Articular chondrocyte of knee joint (primary cell): ENCODE measurements around the gene ATP1B1. TPM values are rescaled to one million over a fixed set of nuclear protein-coding genes. Genes with fewer than 3 reads are reported as not detected.

Experiments
- small RNA-seq: library from RNA; depleted of rRNA; stranded (forward); fragments of <200 nt; gene quantifications from one replicate; pipeline ENCODE3, GENCODE V24; 2012
- total RNA-seq: library from RNA; depleted of rRNA; stranded (reverse); fragments of >200 nt; gene quantifications from 2 replicates; pipeline ENCODE4 v1.2.3, GENCODE V29; 2012

The ATP1B1 gene
- 33.1 and 48.8 TPM in 2 replicates for total RNA-seq

GRCh38 chr1:169106095-169106920 is at the start of gene ATP1B1:
TSS of gene ATP1B1 (plus strand) at chr1:169106690. CDS start at chr1:169106830, 140 bp downstream.

Small RNA genes lying within 50 kb of the gene (small RNA-seq; reads per million reads assigned to genes)
- gene RNA5SP66 = not detected
